Body of pancreas (tissue), 4 donors: ENCODE results near the gene NOCT.

ENCODE experiments used
- CTCF ChIP-seq, 7 experiments: fragments of 450-650 bp in 4 of 7; fragments of 200-600 bp in 3 of 7; sonication (generic) in 3 of 7; IDR thresholded peaks; one replicate each; pipeline ENCODE4 v1.5.1; 2016 to 2019; ENCODE audit warnings: antibody characterized with exemption in 7 of 7
- POLR2A ChIP-seq, 3 donors: fragments of 450-650 bp; IDR thresholded peaks; one replicate each; pipeline ENCODE4 v1.6.1; 2016; ENCODE audit warnings: antibody characterized with exemption in 3 of 3, mild to moderate bottlenecking in 2 of 3

DNA sequence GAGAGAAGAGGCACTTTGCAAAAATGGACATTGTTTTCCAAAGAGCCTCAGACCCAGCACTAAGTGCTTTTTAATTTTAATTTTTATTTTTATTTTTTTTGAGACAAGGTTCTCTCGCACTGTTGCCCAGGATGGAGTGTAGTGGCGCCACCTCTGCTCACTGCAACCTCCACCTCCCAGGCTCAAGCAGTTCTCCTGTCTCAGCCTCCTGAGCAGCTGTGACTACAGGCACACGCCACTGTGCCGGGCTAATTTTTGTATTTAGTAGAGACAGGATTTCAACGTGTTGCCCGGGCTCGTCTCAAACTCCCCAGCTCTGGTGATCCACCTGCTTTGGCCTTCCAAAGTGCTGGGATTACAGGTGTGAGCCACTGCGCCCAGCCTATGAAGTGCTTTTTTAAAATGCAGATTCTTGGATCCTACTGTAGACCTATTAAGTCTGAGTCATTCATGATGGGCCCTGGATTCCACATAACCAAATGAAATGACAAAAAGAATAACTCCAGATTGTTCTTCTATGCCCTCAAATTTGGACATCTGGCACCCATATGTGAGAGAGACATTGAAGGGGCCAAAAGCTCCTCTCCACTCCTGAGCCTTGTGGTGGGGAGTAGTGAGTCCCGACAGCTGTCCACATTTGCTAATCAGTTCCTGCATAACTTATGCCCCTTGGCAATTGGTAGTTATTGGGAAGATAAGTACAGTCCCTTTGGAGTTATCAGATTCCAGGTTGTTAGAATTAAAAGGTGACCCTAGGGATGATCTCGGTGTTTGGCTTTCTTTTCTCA, 3.6 kb downstream of the NOCT start:
- TF ChIP-seq POLR2A (IDR thresholded peaks at IDR 0.05), result no peak
- no peak for TF ChIP-seq CTCF (IDR thresholded peaks at IDR 0.05)
